K562 (cell line): ENCODE measurements around the gene FMN2. TPM values are rescaled to one million over a fixed set of nuclear protein-coding genes. Genes with fewer than 3 reads are reported as not detected.

Experiments
- ATAC-seq: fragments of 200-7000 bp; cut with Tn5 transposase; 3 replicates; pipeline ENCODE4 v1.9.1; 2020; ENCODE audit warnings: moderate library complexity
- Bru-seq: library from RNA; stranded (reverse); fragments of 400-500 nt; gene quantifications from one replicate; lab custom pipeline; 2021; lab: Mats Ljungman, UMichigan
- BruChase-seq, 2 experiments: library from RNA; stranded (reverse); fragments of 400-500 nt; gene quantifications; one replicate each; lab custom pipeline; 2021; lab: Mats Ljungman, UMichigan
- BruUV-seq: library from RNA; stranded (reverse); fragments of 400-500 nt; replicated peaks from 2 replicates; lab custom pipeline; 2021; lab: Mats Ljungman, UMichigan
- CTCF ChIA-PET: fragments of 300-600 bp; formaldehyde crosslinking; extraction: SDS; loops from one replicate; lab custom pipeline; 2021; ENCODE audit warnings: low intra/inter-chr PET ratio; lab: Yijun Ruan, JAX
- POLR2A ChIA-PET: fragments of 300-600, 350-650 bp; sonication (Branson Sonifier 250); formaldehyde crosslinking; extraction: SDS; loops from one replicate; lab custom pipeline; 2021; ENCODE audit warnings: antibody characterized with exemption, inconsistent platforms; lab: Yijun Ruan, JAX
- DNase-seq, 4 experiments: peaks; one replicate each; pipeline versions ENCODE4 v3.0.0 to v3.0.0-alpha.2; 2011 to 2018; ENCODE audit warnings: low spot score in 3 of 4, mixed read lengths in 3 of 4; ENCODE audit errors: extremely low read depth in 1 of 4
- FAIRE-seq: peaks from 2 replicates; lab custom pipeline; 2011; peaks lifted over from hg19 to GRCh38; lab: Jason Lieb, UNC
- H2AFZ ChIP-seq: 2 replicates; pipeline ENCODE4 v1.6.0; 2011; ENCODE audit warnings: low read depth, low read length, control low read depth, inconsistent platforms
- H3K27ac ChIP-seq: fragments of 200-600 bp; 3 replicates; pipeline ENCODE4 v1.8.0; 2011; ENCODE audit warnings: low read depth, mild to moderate bottlenecking, control low read depth, inconsistent platforms, low read length, moderate library complexity, mixed read lengths; ENCODE audit errors: extremely low read depth
- H3K27me3 ChIP-seq, 2 experiments: fragments of 300-600 bp in 1 of 2; 2 replicates in 1 of 2; 3 replicates in 1 of 2; pipeline versions ENCODE4 v1.6.0 to v1.8.0; 2011; ENCODE audit warnings: inconsistent platforms in 2 of 2, low read length in 2 of 2, mild to moderate bottlenecking in 1 of 2, mixed read lengths in 1 of 2, moderate library complexity in 1 of 2; ENCODE audit not compliant: control insufficient read depth in 2 of 2, insufficient read depth in 2 of 2
- H3K36me3 ChIP-seq: fragments of 300-600 bp; 3 replicates; pipeline ENCODE4 v1.8.0; 2011; ENCODE audit warnings: mild to moderate bottlenecking, low read length, inconsistent platforms; ENCODE audit not compliant: control insufficient read depth, insufficient read depth
- H3K4me1 ChIP-seq, 2 experiments: fragments of 200-600 bp in 1 of 2; replicated peaks in 1 of 2; 2 replicates in 1 of 2; 3 replicates in 1 of 2; pipeline versions ENCODE4 v1.5.1 to v1.8.0; 2011; ENCODE audit warnings: inconsistent platforms in 2 of 2, low read length in 2 of 2, mild to moderate bottlenecking in 1 of 2, mixed read lengths in 1 of 2, moderate library complexity in 1 of 2; ENCODE audit not compliant: control insufficient read depth in 2 of 2, insufficient read depth in 2 of 2
- H3K4me2 ChIP-seq: 2 replicates; pipeline ENCODE4 v1.6.1; 2011; ENCODE audit warnings: low read length, control low read depth, inconsistent platforms, mixed read lengths; ENCODE audit not compliant: insufficient read depth
- H3K4me3 ChIP-seq: fragments of 200-600 bp; sonication (generic), shearing (Covaris generic); 2 replicates; pipeline ENCODE4 v1.5.1; 2016; ENCODE audit warnings: control low read depth, inconsistent platforms
- H3K79me2 ChIP-seq: fragments of 200-600 bp; 3 replicates; pipeline ENCODE4 v1.8.0; 2011; ENCODE audit warnings: low read length, inconsistent platforms; ENCODE audit not compliant: control insufficient read depth, insufficient read depth
- H3K9ac ChIP-seq, 2 experiments: 2 replicates each; pipeline versions ENCODE4 v1.6.0 to v1.6.1; 2011; ENCODE audit warnings: low read depth in 2 of 2, low read length in 2 of 2, control low read depth in 1 of 2, inconsistent platforms in 1 of 2, mild to moderate bottlenecking in 1 of 2, mixed read lengths in 1 of 2; ENCODE audit not compliant: insufficient read depth in 1 of 2
- H3K9me1 ChIP-seq: one replicate; pipeline ENCODE4 v1.6.0; 2011; ENCODE audit warnings: inconsistent platforms, mild to moderate bottlenecking, low read length, moderate library complexity; ENCODE audit not compliant: control insufficient read depth, insufficient read depth
- H3K9me3 ChIP-seq: replicated peaks from 2 replicates; pipeline ENCODE4 v1.5.1; 2011; ENCODE audit warnings: low read depth, low read length, inconsistent platforms; ENCODE audit not compliant: control insufficient read depth, insufficient read depth
- H4K20me1 ChIP-seq: replicated peaks from 2 replicates; pipeline ENCODE4 v1.6.1; 2011; ENCODE audit warnings: low read length, inconsistent platforms, mixed read lengths; ENCODE audit not compliant: control insufficient read depth, insufficient read depth
- ZNF41 ChIP-seq: fragments of 250-450 bp; sonication (Bioruptor Pico); conservative IDR thresholded peaks from 2 replicates; pipeline ENCODE4 v1.4.0; 2020; ENCODE audit warnings: mild to moderate bottlenecking
- WGBS: fragments of 100-300 bp; shearing (Covaris generic); methylation state at CpG from one replicate; pipeline ENCODE4 v1.1.6; 2016; ENCODE audit warnings: low coverage, mixed read lengths; ENCODE audit not compliant: insufficient coverage; ENCODE audit errors: missing lambda C conversion rate; 5-methylcytosine and 5-hydroxymethylcytosine counted together
- in situ Hi-C: fragments of 300-500 bp; cut with MboI; formaldehyde crosslinking; loops from 4 replicates; pipeline ENCODE4 v1.15.0; 2018; ENCODE audit warnings: inconsistent platforms, mixed read lengths
- intact Hi-C: fragments of 100-400 bp; cut with micrococcal nuclease; formaldehyde crosslinking; loops from 2 replicates; pipeline ENCODE4 v1.14.2; 2022
- long read RNA-seq, 3 experiments: library from polyadenylated mRNA in 2 of 3; library from RNA in 1 of 3; unstranded in 2 of 3; stranded (forward) in 1 of 3; transcript quantifications; one replicate each; pipeline ENCODE4 v2.0.0, GENCODE V29; 2019 to 2022
- polyA minus RNA-seq, 3 experiments: library from RNA; depleted of rRNA, polyadenylated mRNA; stranded (reverse); fragments of >200 nt; gene quantifications; 2 replicates each; pipeline ENCODE4 v1.2.3, GENCODE V29; 2011
- polyA plus RNA-seq, 8 experiments: library from polyadenylated mRNA; depleted of rRNA in 4 of 8; stranded (reverse) in 5 of 8; unstranded in 3 of 8; fragments of >200 nt; fragmentation: Nextera tagmentation in 2 of 8; fragmentation: Illumina TruSeq in 1 of 8; extraction: Ambion mirVana in 2 of 8; extraction: Trizol in 1 of 8; gene quantifications; 2 replicates each; pipeline versions ENCODE4 v1.2.1 to v1.2.3, GENCODE V29; 2011 to 2014; ENCODE audit warnings: inconsistent platforms in 1 of 8, missing spikeins in 1 of 8
- total RNA-seq, 7 experiments: library from RNA; depleted of rRNA in 6 of 7; stranded (reverse); fragments of >200 nt in 6 of 7; fragmentation: Illumina TruSeq in 2 of 7; extraction: Trizol in 2 of 7; gene quantifications; 2 replicates each; pipeline versions ENCODE4 v1.2.1 to v1.2.3, GENCODE V29; 2011 to 2021; ENCODE audit warnings: low replicate concordance in 1 of 7

FMN2 gene
- not detected in 2 replicates for total RNA-seq (2011; cell fraction: chromatin; rRNA removed; ENCODE audit: low replicate concordance)
- not detected in 2 replicates for total RNA-seq (2011; cell fraction: nucleolus; rRNA removed)
- not detected in 2 replicates for total RNA-seq (2011; cell fraction: nucleoplasm; rRNA removed)
- total RNA-seq (2014; rRNA removed) (0.33 TPM in 1 of 2 replicates, not detected in the other), total RNA-seq (2014; rRNA removed; fragmentation: Illumina TruSeq; extraction: Trizol) (0.15 and 0.29 TPM in 2 replicates), total RNA-seq (2015; rRNA removed; fragmentation: Illumina TruSeq; extraction: Trizol) (0.22 TPM in 1 of 2 replicates, not detected in the other), total RNA-seq (2021) (0.16 TPM in 1 of 2 replicates, not detected in the other), polyA plus RNA-seq (2011; rRNA removed) (not detected in 2 replicates), polyA plus RNA-seq (2014; fragmentation: Illumina TruSeq; extraction: Trizol) (0.45 and 0.48 TPM in 2 replicates), polyA plus RNA-seq (2014; fragmentation: Nextera tagmentation; extraction: Ambion mirVana) (under 1 TPM in 1 of 2 experiments, not detected in 1; 0.17 TPM), polyA plus RNA-seq (2014; rRNA removed) (0.16 and 0.40 TPM in 2 replicates), polyA minus RNA-seq (2011; rRNA and poly(A)+ RNA removed) (not detected in 2 replicates), Bru-seq, nascent RNA (percentile 15 among the genes with signal in this experiment), BruChase-seq, experiment 1, labeled RNA remaining after a 2-hour chase (percentile 9 among the genes with signal in this experiment), BruChase-seq, experiment 2, labeled RNA remaining after a 6-hour chase (percentile 12 among the genes with signal in this experiment)
- not detected in 2 replicates for polyA plus RNA-seq (2011; cell fraction: cytosol; rRNA removed)
- polyA plus RNA-seq (2011; cell fraction: nucleus; rRNA removed): not detected in 2 replicates
- 0.20 and 0.40 TPM in 2 replicates for polyA plus RNA-seq (2012)
- polyA minus RNA-seq (2011; cell fraction: cytosol; rRNA and poly(A)+ RNA removed): not detected in 2 replicates
- polyA minus RNA-seq (2011; cell fraction: nucleus; rRNA and poly(A)+ RNA removed): not detected in 2 replicates
- long read RNA-seq, experiment 1: 0 reads
- long read RNA-seq, experiment 2: 0 reads
- long read RNA-seq, experiment 3: 0 reads

DNA sequence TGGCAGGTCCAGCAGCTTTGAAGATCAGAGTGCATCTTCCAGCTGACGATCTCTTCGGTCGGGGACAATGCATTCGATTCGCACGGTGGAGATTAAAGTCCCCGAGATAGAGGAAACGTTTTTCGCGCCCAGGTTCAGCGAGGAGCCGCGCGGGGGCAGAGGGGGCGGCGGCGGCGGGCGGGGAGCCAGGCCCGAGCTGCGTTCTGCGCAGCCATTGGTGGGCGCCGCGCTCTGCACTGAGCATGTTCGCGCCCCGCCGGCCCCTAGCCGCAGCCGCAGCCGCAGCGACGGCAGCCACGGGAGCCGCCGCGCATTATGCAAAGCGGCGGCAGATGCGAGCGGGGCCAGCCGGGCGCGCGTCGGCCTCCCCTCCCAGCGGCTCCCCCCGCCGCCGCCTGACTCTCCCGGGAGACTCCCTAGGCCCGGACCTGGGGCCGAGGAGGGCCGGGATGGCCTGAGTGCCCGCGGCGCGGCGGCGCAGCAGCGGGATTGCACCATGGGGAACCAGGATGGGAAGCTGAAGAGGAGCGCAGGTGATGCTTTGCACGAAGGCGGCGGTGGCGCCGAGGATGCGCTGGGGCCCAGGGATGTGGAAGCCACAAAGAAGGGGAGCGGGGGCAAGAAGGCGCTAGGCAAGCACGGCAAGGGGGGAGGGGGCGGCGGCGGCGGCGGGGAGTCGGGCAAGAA, at the start of gene FMN2:
Gene FMN2, plus strand, starts transcription at position 270 of the 687 bp plus-strand sequence. Its CDS starts 227 bp downstream, at position 497.
- intact Hi-C loops: no loop called here
- H3K4me3 ChIP-seq: no peak within 1 kb of the TSS
- H3K4me1 ChIP-seq: peaks cover 0 to 21% of the 10 kb centered on the region in 2 experiments; a peak in 1 of 5 replicates
- 6% methylated on average over 60 of the region's 78 CpGs for WGBS
- POLR2A ChIA-PET: no interaction called here
- no peak within 1 kb of the TSS for H3K4me2 ChIP-seq
- H3K27me3 ChIP-seq: peaks cover 18 to 20% of the 10 kb centered on the region in 2 experiments
- peak in 3 of 4 experiments; percentile 13 to 49 (median 19) for DNase-seq
- H3K27ac ChIP-seq: no peak within 1 kb of the TSS
- no TSS peak for BruUV-seq
- no peaks in the 10 kb centered on the region for H4K20me1 ChIP-seq
- FAIRE-seq: no peak
- no peaks in the 10 kb centered on the region for H3K79me2 ChIP-seq
- H2AFZ ChIP-seq: no peak within 1 kb of the TSS
- TF ChIP-seq ZNF41 (CRISPR knock-in tag): no peak
- no peaks in the 10 kb centered on the region for H3K9me1 ChIP-seq
- peak; percentile 79 for ATAC-seq
- H3K9ac ChIP-seq: no peak within 1 kb of the TSS
- no peaks in the 10 kb centered on the region for H3K9me3 ChIP-seq
- no peaks in the 10 kb centered on the region for H3K36me3 ChIP-seq
- in situ Hi-C loops: no loop called here
- CTCF ChIA-PET: no interaction called here
